ENCODE data around the gene CDK3. TPM values are rescaled to one million over a fixed set of nuclear protein-coding genes. Genes with fewer than 3 reads are reported as not detected.

CDK3 gene
- total and polyA plus RNA-seq, 4 donors = 3.5 to 24.0 (median 5.5) TPM

GRCh38 chr17:76025294-76025693 is 24.6 kb downstream of the CDK3 start:
- Histone ChIP-seq H3K4me1 (ENCODE audit: control insufficient read depth in 1 of 2, insufficient read depth in 2 of 2, low read length in 2 of 2) (no peaks in the 10 kb centered on the region), H3K36me3 (ENCODE audit: control insufficient read depth in 1 of 2, insufficient read depth in 2 of 2, low read length in 1 of 2) (no peaks in the 10 kb centered on the region), H3K27ac (ENCODE audit: low read depth in 1 of 2, low read length in 2 of 2) (no peak overlapping the region), H3K4me3 (ENCODE audit: low read length in 2 of 2) (no peak overlapping the region), H3K27me3 (ENCODE audit: control insufficient read depth in 1 of 2, insufficient read depth in 2 of 2, low read length in 1 of 2) (no peaks in the 10 kb centered on the region), H3K9me3 (ENCODE audit: control insufficient read depth, low read length) (no peaks in the 10 kb centered on the region)
- DNase-seq (no peak), ATAC-seq (ENCODE audit: low FRiP score) (no peak)
- intact Hi-C loops (cut with DNase I) = no loop called here
- 89 to 91% methylated on average over 12 of the region's 12 CpGs for WGBS, 2 donors

DNA sequence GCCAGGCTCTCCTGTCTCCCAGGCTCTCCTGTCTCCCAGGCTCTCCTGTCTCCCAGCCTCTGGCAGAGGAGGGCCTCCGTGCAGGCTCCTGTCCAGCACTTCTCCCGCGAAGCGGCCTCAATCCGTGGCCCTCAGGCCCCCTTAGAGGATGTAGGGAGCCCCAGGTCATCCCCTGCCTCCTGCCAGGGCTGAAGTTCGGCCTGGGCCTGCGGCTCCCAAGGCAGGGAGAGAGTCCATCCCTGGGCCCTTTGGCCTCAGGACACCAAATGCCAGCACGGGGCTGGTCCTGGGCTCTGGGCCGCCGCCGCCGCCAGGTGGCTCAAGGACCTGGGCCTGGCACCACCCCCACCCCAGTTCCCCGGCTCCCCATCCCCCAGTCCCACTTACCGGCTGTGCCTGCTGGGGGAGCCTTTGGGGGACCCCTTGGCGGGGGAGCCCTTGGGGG is 26.1 kb downstream of the CDK3 start:
- Histone ChIP-seq H3K27me3 (ENCODE audit: control insufficient read depth in 1 of 2, insufficient read depth in 2 of 2, low read length in 1 of 2) (no peaks in the 10 kb centered on the region), H3K4me3 (ENCODE audit: low read length in 2 of 2) (no peak overlapping the region), H3K4me1 (ENCODE audit: control insufficient read depth in 1 of 2, insufficient read depth in 2 of 2, low read length in 2 of 2) (no peaks in the 10 kb centered on the region), H3K36me3 (ENCODE audit: control insufficient read depth in 1 of 2, insufficient read depth in 2 of 2, low read length in 1 of 2) (no peaks in the 10 kb centered on the region), H3K27ac (ENCODE audit: low read depth in 1 of 2, low read length in 2 of 2) (no peak overlapping the region), H3K9me3 (ENCODE audit: control insufficient read depth, low read length) (no peaks in the 10 kb centered on the region)
- DNase-seq (no peak), ATAC-seq (ENCODE audit: low FRiP score) (no peak)
- 82 to 83% methylated on average over 15 of the region's 15 CpGs for WGBS, 2 donors
- intact Hi-C loops (cut with DNase I) = no loop called here

GRCh38 chr17:76027159-76027839 is 26.6 kb downstream of the CDK3 start, which contains the start of gene EVPL:
EVPL (minus strand) TSS chr17:76027306; CDS start chr17:76027198, 108 bp downstream.
- no peak for ATAC-seq (ENCODE audit: low FRiP score)
- Histone ChIP-seq H3K4me3 (ENCODE audit: low read length in 2 of 2) (no peak within 1 kb of the TSS), H3K9me3 (ENCODE audit: control insufficient read depth, low read length) (no peaks in the 10 kb centered on the region)

GRCh38 chr17:76032073-76032779 is 31.6 kb downstream of the CDK3 start:
- no peaks in the 10 kb centered on the region for H3K9me3 ChIP-seq (ENCODE audit: control insufficient read depth, low read length)
- WGBS, 2 donors = 69% methylated on average over 20 of the region's 20 CpGs
- H3K27ac ChIP-seq (ENCODE audit: low read depth in 1 of 2, low read length in 2 of 2) = no peak overlapping the region
- no peaks in the 10 kb centered on the region for H3K36me3 ChIP-seq (ENCODE audit: control insufficient read depth in 1 of 2, insufficient read depth in 2 of 2, low read length in 1 of 2)
- intact Hi-C loops (cut with DNase I) = no loop called here
- no peaks in the 10 kb centered on the region for H3K4me1 ChIP-seq (ENCODE audit: control insufficient read depth in 1 of 2, insufficient read depth in 2 of 2, low read length in 2 of 2)
- DNase-seq (no peak), ATAC-seq (ENCODE audit: low FRiP score) (no peak)
- H3K4me3 ChIP-seq (ENCODE audit: low read length in 2 of 2) = no peak overlapping the region
- no peaks in the 10 kb centered on the region for H3K27me3 ChIP-seq (ENCODE audit: control insufficient read depth in 1 of 2, insufficient read depth in 2 of 2, low read length in 1 of 2)

More at GRCh38 chr17:76027159-76027839, 26.6 kb downstream of the CDK3 start, which contains the start of gene EVPL:
- intact Hi-C loops (cut with DNase I) = no loop called here
- H3K36me3 ChIP-seq (ENCODE audit: control insufficient read depth in 1 of 2, insufficient read depth in 2 of 2, low read length in 1 of 2) = no peaks in the 10 kb centered on the region
- H3K27me3 ChIP-seq (ENCODE audit: control insufficient read depth in 1 of 2, insufficient read depth in 2 of 2, low read length in 1 of 2) = no peaks in the 10 kb centered on the region
- WGBS, 2 donors = 81 to 83% methylated on average over 17 to 24 of the region's 24 CpGs
- DNase-seq = no peak
- no peaks in the 10 kb centered on the region for H3K4me1 ChIP-seq (ENCODE audit: control insufficient read depth in 1 of 2, insufficient read depth in 2 of 2, low read length in 2 of 2)
- no peak within 1 kb of the TSS for H3K27ac ChIP-seq (ENCODE audit: low read depth in 1 of 2, low read length in 2 of 2)

- Histone ChIP-seq H3K27ac (ENCODE audit: low read depth in 1 of 2, low read length in 2 of 2) (no peak overlapping the region), H3K27me3 (ENCODE audit: control insufficient read depth in 1 of 2, insufficient read depth in 2 of 2, low read length in 1 of 2) (no peaks in the 10 kb centered on the region), H3K4me3 (ENCODE audit: low read length in 2 of 2) (no peak overlapping the region), H3K36me3 (ENCODE audit: control insufficient read depth in 1 of 2, insufficient read depth in 2 of 2, low read length in 1 of 2) (no peaks in the 10 kb centered on the region), H3K4me1 (ENCODE audit: control insufficient read depth in 1 of 2, insufficient read depth in 2 of 2, low read length in 2 of 2) (no peaks in the 10 kb centered on the region), H3K9me3 (ENCODE audit: control insufficient read depth, low read length) (no peaks in the 10 kb centered on the region)
- ATAC-seq (ENCODE audit: low FRiP score) (no peak), DNase-seq (no peak)
- 90 to 92% methylated on average over 5 of the region's 5 CpGs for WGBS, 2 donors
- intact Hi-C loops (cut with DNase I) = no loop called here
These were observed 32.1 kb downstream of the CDK3 start for GRCh38 chr17:76032780-76033108.

DNA sequence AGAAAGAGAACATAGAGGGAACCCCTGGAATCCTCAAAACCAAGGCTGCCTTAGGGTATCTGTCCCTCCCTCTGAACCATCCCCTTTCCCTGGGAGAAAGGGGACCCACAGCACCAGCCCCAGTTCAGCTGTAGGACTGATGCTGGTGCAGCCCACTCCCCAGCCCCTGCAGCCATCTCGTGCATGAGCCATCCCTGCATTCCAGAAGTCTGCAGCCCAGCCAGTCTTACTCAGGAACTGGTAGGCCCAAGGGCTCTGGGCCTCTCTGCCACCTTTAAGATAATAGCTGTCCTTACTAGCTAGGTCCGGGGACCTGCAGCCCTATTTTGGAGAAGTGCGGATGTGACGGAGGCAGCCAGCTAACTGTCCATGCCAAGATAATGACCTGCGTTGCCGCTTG is 32.5 kb downstream of the CDK3 start:
- intact Hi-C loops (cut with DNase I) = no loop called here
- 97% methylated on average over 6 of the region's 6 CpGs for WGBS, 2 donors
- no peaks in the 10 kb centered on the region for H3K9me3 ChIP-seq (ENCODE audit: control insufficient read depth, low read length)
- no peaks in the 10 kb centered on the region for H3K36me3 ChIP-seq (ENCODE audit: control insufficient read depth in 1 of 2, insufficient read depth in 2 of 2, low read length in 1 of 2)
- no peak overlapping the region for H3K4me3 ChIP-seq (ENCODE audit: low read length in 2 of 2)
- ATAC-seq (ENCODE audit: low FRiP score) (no peak), DNase-seq (no peak)
- no peaks in the 10 kb centered on the region for H3K4me1 ChIP-seq (ENCODE audit: control insufficient read depth in 1 of 2, insufficient read depth in 2 of 2, low read length in 2 of 2)
- H3K27ac ChIP-seq (ENCODE audit: low read depth in 1 of 2, low read length in 2 of 2) = no peak overlapping the region
- H3K27me3 ChIP-seq (ENCODE audit: control insufficient read depth in 1 of 2, insufficient read depth in 2 of 2, low read length in 1 of 2) = no peaks in the 10 kb centered on the region

DNA sequence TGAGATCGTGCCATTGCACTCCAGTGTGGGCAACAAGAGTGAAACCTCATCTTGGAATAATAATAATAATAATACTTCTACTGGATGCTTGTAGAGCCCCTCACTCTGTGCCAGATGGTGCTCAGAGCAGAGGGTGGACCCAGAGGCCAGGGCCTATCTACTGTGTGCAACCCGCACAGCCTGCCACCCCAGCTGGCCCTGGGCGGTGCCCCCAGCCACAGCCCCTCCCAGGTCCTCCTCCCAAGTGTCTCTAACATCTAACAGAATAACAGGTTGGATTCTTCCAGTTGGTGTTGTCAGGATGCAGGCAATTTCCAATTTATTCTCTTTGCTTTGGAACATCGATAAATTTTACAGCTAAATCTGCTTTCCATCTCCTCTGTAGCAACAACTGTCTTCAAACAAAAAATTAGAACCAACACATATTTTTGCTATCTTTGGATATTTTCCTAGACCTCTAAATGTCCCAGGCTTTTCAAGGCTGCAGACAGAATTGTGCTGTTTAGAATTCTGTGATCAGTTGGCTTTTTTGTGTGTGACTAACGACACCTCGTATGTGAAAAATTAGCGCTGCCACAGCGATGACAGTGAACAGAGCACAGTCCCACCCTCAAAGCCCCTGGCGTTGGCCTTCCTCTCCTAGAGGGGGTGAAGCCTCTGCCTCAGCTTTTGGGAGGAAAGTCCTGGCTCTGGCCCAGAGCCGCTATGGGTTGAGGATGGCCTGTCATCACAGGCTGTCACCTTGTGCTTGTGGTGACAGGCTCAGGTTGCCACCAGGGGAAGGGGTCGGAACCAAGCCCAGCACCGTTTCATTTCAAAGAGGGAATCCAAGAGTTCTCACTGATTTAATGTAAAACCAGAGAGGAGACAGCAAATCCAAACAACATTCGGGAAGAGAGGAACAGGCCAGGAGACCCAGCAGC is 34.0 kb downstream of the CDK3 start:
- no peak overlapping the region for H3K4me3 ChIP-seq (ENCODE audit: low read length in 2 of 2)
- intact Hi-C loops (cut with DNase I) = no loop called here
- DNase-seq (no peak), ATAC-seq (ENCODE audit: low FRiP score) (no peak)
- no peak overlapping the region for H3K27ac ChIP-seq (ENCODE audit: low read depth in 1 of 2, low read length in 2 of 2)
- H3K9me3 ChIP-seq (ENCODE audit: control insufficient read depth, low read length) = no peaks in the 10 kb centered on the region
- no peaks in the 10 kb centered on the region for H3K4me1 ChIP-seq (ENCODE audit: control insufficient read depth in 1 of 2, insufficient read depth in 2 of 2, low read length in 2 of 2)
- H3K27me3 ChIP-seq (ENCODE audit: control insufficient read depth in 1 of 2, insufficient read depth in 2 of 2, low read length in 1 of 2) = no peaks in the 10 kb centered on the region
- peaks cover 0 to 3% of the 10 kb centered on the region in 2 donors for H3K36me3 ChIP-seq (ENCODE audit: control insufficient read depth in 1 of 2, insufficient read depth in 2 of 2, low read length in 1 of 2)
- 45 to 53% methylated on average over 13 of the region's 13 CpGs for WGBS, 2 donors

- intact Hi-C loops (cut with DNase I) = no loop called here
- no peak overlapping the region for H3K27ac ChIP-seq (ENCODE audit: low read depth in 1 of 2, low read length in 2 of 2)
- H3K36me3 ChIP-seq (ENCODE audit: control insufficient read depth in 1 of 2, insufficient read depth in 2 of 2, low read length in 1 of 2) = peaks cover 0 to 13% of the 10 kb centered on the region in 2 donors
- no peaks in the 10 kb centered on the region for H3K4me1 ChIP-seq (ENCODE audit: control insufficient read depth in 1 of 2, insufficient read depth in 2 of 2, low read length in 2 of 2)
- 46 to 50% methylated on average over 22 of the region's 22 CpGs for WGBS, 2 donors
- no peaks in the 10 kb centered on the region for H3K9me3 ChIP-seq (ENCODE audit: control insufficient read depth, low read length)
- DNase-seq = no peak
- H3K4me3 ChIP-seq (ENCODE audit: low read length in 2 of 2) = no peak overlapping the region
- no peak for ATAC-seq (ENCODE audit: low FRiP score)
- H3K27me3 ChIP-seq (ENCODE audit: control insufficient read depth in 1 of 2, insufficient read depth in 2 of 2, low read length in 1 of 2) = no peaks in the 10 kb centered on the region
These were observed 36.0 kb downstream of the CDK3 start for GRCh38 chr17:76036497-76037261.

All from aorta (tissue), 5 donors.